Vagina (tissue), 2 donors: ENCODE data around the gene SERGEF. TPM values are rescaled to one million over a fixed set of nuclear protein-coding genes. Genes with fewer than 3 reads are reported as not detected.

Source experiments
- DNase-seq, 2 donors: peaks; one replicate each; pipeline ENCODE4 v3.0.0-alpha.2; 2017; ENCODE audit errors: extremely low spot score in 2 of 2
- H3K27ac ChIP-seq: fragments of 200-600 bp; sonication (generic); one replicate; pipeline ENCODE4 v1.5.1; 2019
- H3K27me3 ChIP-seq: fragments of 200-600 bp; sonication (generic); one replicate; pipeline ENCODE4 v1.5.1; 2019
- H3K36me3 ChIP-seq, 2 donors: fragments of 200-600 bp; sonication (generic); one replicate each; pipeline ENCODE4 v1.5.1; 2017 to 2019
- H3K4me1 ChIP-seq: fragments of 200-600 bp; sonication (generic); one replicate; pipeline ENCODE4 v1.5.1; 2019
- H3K4me3 ChIP-seq, 2 donors: fragments of 200-600 bp; sonication (generic); 1 replicate in 1 of 2; 2 replicates in 1 of 2; pipeline ENCODE4 v1.5.1; 2016 to 2019
- H3K9me3 ChIP-seq: fragments of 200-600 bp; sonication (generic); one replicate; pipeline ENCODE4 v1.5.1; 2019
- POLR2A ChIP-seq, 2 donors: fragments of 450-650 bp; IDR thresholded peaks; one replicate each; pipeline ENCODE4 v1.6.1; 2017; ENCODE audit warnings: antibody characterized with exemption in 2 of 2, mild to moderate bottlenecking in 2 of 2, moderate library complexity in 2 of 2
- POLR2AphosphoS5 ChIP-seq, 2 donors: sonication (generic); formaldehyde crosslinking; IDR thresholded peaks; one replicate each; pipeline ENCODE4 v1.9.0; 2017; ENCODE audit warnings: antibody characterized with exemption in 2 of 2, mild to moderate bottlenecking in 2 of 2, low read depth in 1 of 2; ENCODE audit not compliant: insufficient read depth in 1 of 2
- intact Hi-C: fragments of 100-400 bp; cut with DNase I; formaldehyde crosslinking; loops from one replicate; pipeline ENCODE4 v1.15.1; 2023
- total RNA-seq: library from RNA; depleted of rRNA; stranded (reverse); fragments of >200 nt; gene quantifications from one replicate; pipeline ENCODE4 v1.2.3, GENCODE V29; 2016
- TF ChIP-seq, protein P1 (sequence below), 3 experiments: fragments of 450-650 bp in 2 of 3; fragments of 200-600 bp in 1 of 3; sonication (generic) in 1 of 3; IDR thresholded peaks; one replicate each; pipeline ENCODE4 v1.5.1; 2017 to 2019; ENCODE audit warnings: antibody characterized with exemption in 3 of 3, mild to moderate bottlenecking in 2 of 3, moderate library complexity in 2 of 3

Gene SERGEF
- total RNA-seq, 1 donor from 2014 or later, result 30.7 TPM

DNA sequence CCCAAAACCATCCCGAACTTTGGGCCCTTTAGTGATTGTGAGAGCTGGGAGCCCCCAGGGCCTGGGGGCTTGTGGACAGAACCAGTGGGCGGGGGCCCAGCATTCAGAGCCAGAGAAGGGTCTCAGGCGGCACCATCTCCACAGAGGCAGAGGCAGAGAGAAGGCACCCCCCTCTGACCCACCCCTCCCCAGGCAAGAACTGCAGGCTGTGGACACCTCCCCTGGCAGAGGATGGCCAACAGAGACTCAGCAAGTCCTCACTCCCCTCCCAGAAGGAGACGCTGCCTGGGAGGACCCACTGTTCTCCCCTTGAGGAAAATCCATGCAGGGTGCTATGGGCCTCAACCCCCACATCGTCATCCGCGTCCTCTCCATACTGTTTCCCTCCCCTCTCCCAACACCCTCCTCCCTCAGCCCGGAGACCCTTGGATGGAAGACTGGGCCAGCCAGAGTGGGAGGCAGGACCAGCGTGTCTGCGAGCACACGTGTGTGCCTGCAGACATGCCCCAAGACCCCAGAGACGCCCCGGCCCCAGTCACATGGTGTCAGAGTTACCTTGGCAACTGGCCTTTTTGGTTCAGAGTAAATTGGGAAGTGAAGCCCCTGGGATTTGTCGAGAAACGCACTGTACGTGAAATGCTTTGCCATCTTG is 235.6 kb downstream of the SERGEF start:
- no peak overlapping the region for H3K4me3 ChIP-seq
- intact Hi-C loops, result no loop called here

DNA sequence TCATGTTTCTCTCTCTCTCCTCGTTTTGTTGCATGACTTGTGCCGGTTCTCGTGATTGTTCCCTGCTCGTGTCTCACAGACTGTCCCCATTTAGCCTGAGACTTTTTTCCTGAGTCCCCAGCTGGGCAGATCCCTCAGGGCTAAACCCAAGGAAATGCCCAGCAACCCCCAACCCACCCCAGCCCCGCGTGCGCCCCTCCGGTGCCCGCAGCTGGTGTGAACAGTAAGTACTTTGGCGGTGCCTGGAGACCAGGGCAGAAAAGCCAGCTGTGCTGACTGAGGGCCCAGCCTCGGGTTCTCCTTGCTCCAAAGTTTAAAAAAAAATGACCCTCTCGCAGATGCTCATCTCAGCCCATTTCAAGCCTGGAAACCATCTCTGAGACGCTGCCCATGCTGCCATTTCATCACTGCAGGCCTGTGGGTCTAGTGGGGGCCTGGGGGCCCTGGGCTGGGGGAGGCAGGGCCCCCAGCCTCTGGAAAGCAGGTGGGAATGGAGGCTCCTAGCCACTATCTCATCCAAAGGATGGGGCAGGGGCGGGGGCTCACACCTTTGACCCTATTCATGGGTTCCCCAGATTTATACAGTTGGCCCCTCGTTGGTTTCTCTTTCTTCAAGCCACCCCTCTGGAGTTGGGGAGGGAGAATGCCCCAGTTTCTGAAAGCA is 236.5 kb downstream of the SERGEF start:
- no peaks in the 10 kb centered on the region for H3K9me3 ChIP-seq
- H3K27ac ChIP-seq, result no peak overlapping the region
- no peaks in the 10 kb centered on the region for H3K4me1 ChIP-seq
- no peak overlapping the region for H3K4me3 ChIP-seq
- DNase-seq, result no peak
- intact Hi-C loops, result no loop called here
- no peaks in the 10 kb centered on the region for H3K36me3 ChIP-seq
- no peaks in the 10 kb centered on the region for H3K27me3 ChIP-seq
- TF ChIP-seq, protein P1, sequence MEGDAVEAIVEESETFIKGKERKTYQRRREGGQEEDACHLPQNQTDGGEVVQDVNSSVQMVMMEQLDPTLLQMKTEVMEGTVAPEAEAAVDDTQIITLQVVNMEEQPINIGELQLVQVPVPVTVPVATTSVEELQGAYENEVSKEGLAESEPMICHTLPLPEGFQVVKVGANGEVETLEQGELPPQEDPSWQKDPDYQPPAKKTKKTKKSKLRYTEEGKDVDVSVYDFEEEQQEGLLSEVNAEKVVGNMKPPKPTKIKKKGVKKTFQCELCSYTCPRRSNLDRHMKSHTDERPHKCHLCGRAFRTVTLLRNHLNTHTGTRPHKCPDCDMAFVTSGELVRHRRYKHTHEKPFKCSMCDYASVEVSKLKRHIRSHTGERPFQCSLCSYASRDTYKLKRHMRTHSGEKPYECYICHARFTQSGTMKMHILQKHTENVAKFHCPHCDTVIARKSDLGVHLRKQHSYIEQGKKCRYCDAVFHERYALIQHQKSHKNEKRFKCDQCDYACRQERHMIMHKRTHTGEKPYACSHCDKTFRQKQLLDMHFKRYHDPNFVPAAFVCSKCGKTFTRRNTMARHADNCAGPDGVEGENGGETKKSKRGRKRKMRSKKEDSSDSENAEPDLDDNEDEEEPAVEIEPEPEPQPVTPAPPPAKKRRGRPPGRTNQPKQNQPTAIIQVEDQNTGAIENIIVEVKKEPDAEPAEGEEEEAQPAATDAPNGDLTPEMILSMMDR (IDR thresholded peaks at IDR 0.05), result no peak
- no peak for TF ChIP-seq POLR2A (IDR thresholded peaks at IDR 0.05)
- TF ChIP-seq POLR2AphosphoS5 (IDR thresholded peaks at IDR 0.05; ENCODE audit: insufficient read depth in 1 of 2, low read depth in 1 of 2), result no peak

More for the DNA sequence above, 235.6 kb downstream of the SERGEF start:
- Histone ChIP-seq H3K36me3 (no peaks in the 10 kb centered on the region), H3K4me1 (no peaks in the 10 kb centered on the region), H3K9me3 (no peaks in the 10 kb centered on the region), H3K27me3 (no peaks in the 10 kb centered on the region), H3K27ac (no peak overlapping the region)
- no peak for TF ChIP-seq POLR2AphosphoS5 (IDR thresholded peaks at IDR 0.05; ENCODE audit: insufficient read depth in 1 of 2, low read depth in 1 of 2)
- TF ChIP-seq, protein P1 (IDR thresholded peaks at IDR 0.05), result no peak
- DNase-seq, result no peak

DNA sequence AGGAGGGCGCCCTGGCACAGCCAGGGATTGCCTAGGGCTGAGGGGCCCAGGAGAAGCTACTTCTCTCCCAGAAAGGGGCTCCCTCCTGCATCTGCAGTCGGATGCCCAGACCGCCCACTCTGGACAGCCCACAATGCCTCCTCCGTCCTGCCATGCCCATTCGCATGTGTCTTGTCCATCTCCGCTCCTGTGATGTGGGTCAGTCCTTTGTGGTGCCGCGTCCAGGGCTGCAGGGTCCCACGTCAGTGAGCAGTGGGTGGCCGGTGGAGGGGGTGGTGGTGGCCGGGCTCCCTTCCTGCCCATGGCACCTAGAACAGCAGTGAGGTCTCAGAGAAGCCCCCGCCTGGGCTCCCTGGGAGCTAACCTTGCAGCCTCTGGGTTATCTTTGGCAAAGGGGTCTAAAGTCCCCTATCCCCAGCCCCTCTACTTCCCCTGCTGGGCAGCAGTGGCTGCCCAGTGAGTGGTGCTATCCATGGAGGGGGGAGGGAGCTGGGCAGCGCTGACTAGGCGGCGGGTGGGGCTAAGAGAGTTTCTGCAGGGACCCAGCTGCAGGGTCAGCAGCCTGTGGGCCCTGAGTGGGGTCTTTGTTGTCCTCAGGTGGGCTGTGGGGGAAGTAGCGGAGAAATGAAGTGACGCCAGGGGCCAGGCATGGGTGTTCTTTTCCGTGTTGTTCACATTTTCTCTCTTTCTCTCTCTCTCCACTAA is 237.2 kb downstream of the SERGEF start:
- Histone ChIP-seq H3K27ac (no peak overlapping the region), H3K4me1 (no peaks in the 10 kb centered on the region), H3K9me3 (no peaks in the 10 kb centered on the region), H3K36me3 (no peaks in the 10 kb centered on the region), H3K27me3 (no peaks in the 10 kb centered on the region), H3K4me3 (no peak overlapping the region)
- intact Hi-C loops, result no loop called here
- no peak for DNase-seq
- TF ChIP-seq POLR2A (IDR thresholded peaks at IDR 0.05) (no peak), POLR2AphosphoS5 (IDR thresholded peaks at IDR 0.05; ENCODE audit: insufficient read depth in 1 of 2, low read depth in 1 of 2) (no peak)
- TF ChIP-seq, protein P1 (IDR thresholded peaks at IDR 0.05), result no peak

DNA sequence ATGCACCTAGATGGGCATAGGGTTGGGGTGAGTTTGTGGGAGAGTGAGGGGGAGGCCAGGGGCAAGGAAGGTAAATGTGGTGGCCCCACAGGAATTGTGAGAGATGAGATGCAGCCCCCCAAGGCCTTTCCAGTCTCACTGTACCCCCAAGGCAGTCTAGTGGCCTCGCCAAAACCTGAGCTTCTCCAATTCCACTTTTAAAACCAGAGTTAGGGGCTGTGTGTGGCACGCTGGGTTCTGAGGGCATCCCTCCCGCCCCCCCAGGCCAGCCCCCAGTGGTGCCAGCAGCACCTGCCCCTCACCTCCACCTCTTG is 237.9 kb downstream of the SERGEF start:
- no peaks in the 10 kb centered on the region for H3K36me3 ChIP-seq
- no peak overlapping the region for H3K4me3 ChIP-seq
- TF ChIP-seq POLR2AphosphoS5 (IDR thresholded peaks at IDR 0.05; ENCODE audit: insufficient read depth in 1 of 2, low read depth in 1 of 2), result no peak
- TF ChIP-seq, protein P1 (IDR thresholded peaks at IDR 0.05), result no peak
- DNase-seq, result no peak
- intact Hi-C loops, result no loop called here
- H3K27me3 ChIP-seq, result no peaks in the 10 kb centered on the region
- H3K27ac ChIP-seq, result no peak overlapping the region
- H3K9me3 ChIP-seq, result no peaks in the 10 kb centered on the region
- peaks cover 3% of the 10 kb centered on the region for H3K4me1 ChIP-seq
